ENCODE data around the gene SLC48A1. TPM values are rescaled to one million over a fixed set of nuclear protein-coding genes. Genes with fewer than 3 reads are reported as not detected.

SLC48A1 gene
- polyA plus RNA-seq (2012; rRNA removed): 7.3 and 8.1 TPM in 2 replicates
- polyA plus RNA-seq (2012; cell fraction: cytosol; rRNA removed): 4.7 and 6.8 TPM in 2 replicates
- polyA plus RNA-seq (2012; cell fraction: nucleus; rRNA removed): 13.1 and 16.1 TPM in 2 replicates

DNA sequence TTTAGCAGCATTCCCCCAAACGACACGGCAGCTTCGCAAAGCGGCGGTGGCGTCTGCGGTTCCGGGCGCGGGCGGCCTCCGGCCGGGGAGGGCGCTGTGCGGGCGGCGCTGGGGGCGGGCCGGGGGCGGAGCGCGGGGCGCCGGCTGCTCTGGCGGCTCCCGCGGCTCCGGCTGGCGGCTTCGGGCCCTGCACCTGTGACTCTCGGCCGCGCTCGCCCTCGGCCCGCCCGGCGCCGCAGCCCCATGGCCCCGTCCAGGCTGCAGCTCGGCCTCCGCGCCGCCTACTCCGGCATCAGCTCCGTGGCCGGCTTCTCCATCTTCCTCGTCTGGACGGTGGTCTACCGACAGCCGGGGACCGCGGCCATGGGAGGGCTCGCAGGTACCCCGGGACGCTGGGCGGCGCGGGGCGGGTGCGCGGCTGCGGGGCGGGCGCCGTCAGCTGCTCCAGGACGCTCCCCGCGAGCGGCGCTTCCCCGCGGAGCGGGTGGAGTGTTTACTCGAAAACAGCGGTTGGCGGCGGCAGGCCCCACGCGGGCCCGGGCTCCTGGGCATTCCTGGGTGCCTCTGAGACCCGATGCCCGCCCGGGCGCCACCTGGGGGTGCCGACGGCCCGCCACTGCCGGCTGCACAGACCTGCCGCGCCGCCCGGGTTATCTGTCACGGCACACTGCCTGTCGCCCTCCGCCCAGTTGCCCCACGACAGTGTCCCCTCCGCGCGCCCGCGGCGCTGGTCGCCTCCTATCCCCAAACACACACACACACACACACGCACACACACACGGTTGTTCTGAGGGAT, at the start of gene SLC48A1:
SLC48A1 (plus strand) TSS at position 177 of the 796 bp plus-strand sequence; CDS start at position 244, 67 bp downstream.
- DNase-seq: peak; percentile 97
- Histone ChIP-seq H3K9me2 (no peaks in the 10 kb centered on the region), H3K9ac (peak within 1 kb of the TSS; percentile 62), H3K4me1 (ENCODE audit: control insufficient read depth in 1 of 2, insufficient read depth in 2 of 2, low read depth in 1 of 2, low read length in 1 of 2) (peaks cover 22 to 48% of the 10 kb centered on the region in 2 experiments; a peak in 3 of 4 replicates), H2AFZ (ENCODE audit: low read depth) (peak within 1 kb of the TSS; percentile 89; the same call in 1 of the 2 replicates), H3K27me3 (ENCODE audit: insufficient read depth) (no peaks in the 10 kb centered on the region), H3K36me3 (replicated peaks in 1 of 2; ENCODE audit: control insufficient read depth in 1 of 2, insufficient read depth in 2 of 2, low read length in 1 of 2) (no peaks in the 10 kb centered on the region), H3K79me2 (ENCODE audit: insufficient read depth) (no peaks in the 10 kb centered on the region), H3K27ac (ENCODE audit: low read depth in 2 of 2, low read length in 1 of 2) (peak within 1 kb of the TSS in 1 of 2 experiments; percentile 50; a peak in 1 of 4 replicates), H3F3A (replicated peaks; ENCODE audit: insufficient read depth) (no peaks in the 10 kb centered on the region), H3K9me3 (no peaks in the 10 kb centered on the region), H3K4me3 (ENCODE audit: low read depth in 2 of 2, low read length in 1 of 2) (peak within 1 kb of the TSS; percentile 74 to 76), H4K20me1 (ENCODE audit: insufficient read depth) (no peaks in the 10 kb centered on the region), H3K4me2 (peak within 1 kb of the TSS; percentile 98)
- WGBS (ENCODE audit: low lambda C conversion rate): 0% methylated on average over 4 of the region's 106 CpGs
- ChIA-PET CTCF (interaction anchor here (0.7 to 22.9 kb wide), 11 partner anchors 9 to 220 kb away, joined by 3 to 1294 read pairs (median 4); partner anchors contain the start of genes ENDOU, RAPGEF3 and RPAP3), POLR2A (interaction anchor here (0.6 to 1.4 kb wide), 4 partner anchors 36 to 139 kb away, joined by 3 to 4 read pairs (median 3); no protein-coding TSS in a partner anchor)
- TF ChIP-seq GATA2 (CRISPR knock-in tag; IDR thresholded peaks at IDR 0.05): no peak
- TF ChIP-seq, protein P1, sequence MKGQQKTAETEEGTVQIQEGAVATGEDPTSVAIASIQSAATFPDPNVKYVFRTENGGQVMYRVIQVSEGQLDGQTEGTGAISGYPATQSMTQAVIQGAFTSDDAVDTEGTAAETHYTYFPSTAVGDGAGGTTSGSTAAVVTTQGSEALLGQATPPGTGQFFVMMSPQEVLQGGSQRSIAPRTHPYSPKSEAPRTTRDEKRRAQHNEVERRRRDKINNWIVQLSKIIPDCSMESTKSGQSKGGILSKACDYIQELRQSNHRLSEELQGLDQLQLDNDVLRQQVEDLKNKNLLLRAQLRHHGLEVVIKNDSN (IDR thresholded peaks at IDR 0.05; ENCODE audit: borderline replicate concordance, low read depth): no peak
- TF ChIP-seq, protein P2, sequence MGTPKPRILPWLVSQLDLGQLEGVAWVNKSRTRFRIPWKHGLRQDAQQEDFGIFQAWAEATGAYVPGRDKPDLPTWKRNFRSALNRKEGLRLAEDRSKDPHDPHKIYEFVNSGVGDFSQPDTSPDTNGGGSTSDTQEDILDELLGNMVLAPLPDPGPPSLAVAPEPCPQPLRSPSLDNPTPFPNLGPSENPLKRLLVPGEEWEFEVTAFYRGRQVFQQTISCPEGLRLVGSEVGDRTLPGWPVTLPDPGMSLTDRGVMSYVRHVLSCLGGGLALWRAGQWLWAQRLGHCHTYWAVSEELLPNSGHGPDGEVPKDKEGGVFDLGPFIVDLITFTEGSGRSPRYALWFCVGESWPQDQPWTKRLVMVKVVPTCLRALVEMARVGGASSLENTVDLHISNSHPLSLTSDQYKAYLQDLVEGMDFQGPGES (IDR thresholded peaks at IDR 0.05; ENCODE audit: low read depth, low read length): no peak
- TF ChIP-seq SIN3A (IDR thresholded peaks at IDR 0.05; ENCODE audit: borderline replicate concordance, low read depth, low read length): no peak
- TF ChIP-seq FOSL2 (IDR thresholded peaks at IDR 0.05; ENCODE audit: borderline replicate concordance, low read depth): no peak
- TF ChIP-seq TAF1 (IDR thresholded peaks at IDR 0.05; ENCODE audit: borderline replicate concordance, low read depth, low read length): no peak; the same call in 1 of the 2 replicates
- no peak for TF ChIP-seq MEF2A (IDR thresholded peaks at IDR 0.05; ENCODE audit: borderline replicate concordance, low read depth)
- no peak for TF ChIP-seq RFX5 (IDR thresholded peaks at IDR 0.05; ENCODE audit: low read length)
- no peak for TF ChIP-seq TEAD4 (IDR thresholded peaks at IDR 0.05; ENCODE audit: borderline replicate concordance, insufficient read depth)
- TF ChIP-seq RCOR1 (IDR thresholded peaks at IDR 0.05; ENCODE audit: low read length): peak; percentile 49; the same call in 1 of the 2 replicates
- TF ChIP-seq REST (IDR thresholded peaks at IDR 0.05; ENCODE audit: low read depth, low read length): no peak
- TF ChIP-seq RAD21 (IDR thresholded peaks at IDR 0.05; ENCODE audit: low read length): no peak
- TF ChIP-seq MXI1 (IDR thresholded peaks at IDR 0.05; ENCODE audit: low read depth, low read length): peak; percentile 45; the same call in 1 of the 2 replicates
- no peak for TF ChIP-seq JUND (IDR thresholded peaks at IDR 0.05)
- TF ChIP-seq EP300 (IDR thresholded peaks at IDR 0.05; ENCODE audit: borderline replicate concordance in 1 of 2, low read depth in 1 of 2, low read length in 1 of 2): no peak
- TF ChIP-seq YY1 (IDR thresholded peaks at IDR 0.05; ENCODE audit: low read depth): no peak
- no peak for TF ChIP-seq GABPA (IDR thresholded peaks at IDR 0.05; ENCODE audit: low read depth)
- TF ChIP-seq, protein P3, sequence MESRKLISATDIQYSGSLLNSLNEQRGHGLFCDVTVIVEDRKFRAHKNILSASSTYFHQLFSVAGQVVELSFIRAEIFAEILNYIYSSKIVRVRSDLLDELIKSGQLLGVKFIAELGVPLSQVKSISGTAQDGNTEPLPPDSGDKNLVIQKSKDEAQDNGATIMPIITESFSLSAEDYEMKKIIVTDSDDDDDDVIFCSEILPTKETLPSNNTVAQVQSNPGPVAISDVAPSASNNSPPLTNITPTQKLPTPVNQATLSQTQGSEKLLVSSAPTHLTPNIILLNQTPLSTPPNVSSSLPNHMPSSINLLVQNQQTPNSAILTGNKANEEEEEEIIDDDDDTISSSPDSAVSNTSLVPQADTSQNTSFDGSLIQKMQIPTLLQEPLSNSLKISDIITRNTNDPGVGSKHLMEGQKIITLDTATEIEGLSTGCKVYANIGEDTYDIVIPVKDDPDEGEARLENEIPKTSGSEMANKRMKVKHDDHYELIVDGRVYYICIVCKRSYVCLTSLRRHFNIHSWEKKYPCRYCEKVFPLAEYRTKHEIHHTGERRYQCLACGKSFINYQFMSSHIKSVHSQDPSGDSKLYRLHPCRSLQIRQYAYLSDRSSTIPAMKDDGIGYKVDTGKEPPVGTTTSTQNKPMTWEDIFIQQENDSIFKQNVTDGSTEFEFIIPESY (IDR thresholded peaks at IDR 0.05; ENCODE audit: borderline replicate concordance, low read depth): no peak
- no peak for TF ChIP-seq NFIC (IDR thresholded peaks at IDR 0.05; ENCODE audit: borderline replicate concordance)
- no peak for TF ChIP-seq NRF1 (IDR thresholded peaks at IDR 0.05; ENCODE audit: low read depth, low read length)
- no peak for TF ChIP-seq RXRA (IDR thresholded peaks at IDR 0.05; ENCODE audit: borderline replicate concordance, low read depth)
- TF ChIP-seq, protein P4, sequence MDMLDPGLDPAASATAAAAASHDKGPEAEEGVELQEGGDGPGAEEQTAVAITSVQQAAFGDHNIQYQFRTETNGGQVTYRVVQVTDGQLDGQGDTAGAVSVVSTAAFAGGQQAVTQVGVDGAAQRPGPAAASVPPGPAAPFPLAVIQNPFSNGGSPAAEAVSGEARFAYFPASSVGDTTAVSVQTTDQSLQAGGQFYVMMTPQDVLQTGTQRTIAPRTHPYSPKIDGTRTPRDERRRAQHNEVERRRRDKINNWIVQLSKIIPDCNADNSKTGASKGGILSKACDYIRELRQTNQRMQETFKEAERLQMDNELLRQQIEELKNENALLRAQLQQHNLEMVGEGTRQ (IDR thresholded peaks at IDR 0.05; ENCODE audit: borderline replicate concordance, low read depth, low read length): no peak
- TF ChIP-seq SMC3 (IDR thresholded peaks at IDR 0.05; ENCODE audit: low read depth, low read length): peak; percentile 17; the same call in 1 of the 2 replicates
- TF ChIP-seq CHD2 (IDR thresholded peaks at IDR 0.05; ENCODE audit: low read length, partially characterized antibody): no peak

All from SK-N-SH (cell line).